ENCODE measurements around the gene IFNAR1. TPM values are rescaled to one million over a fixed set of nuclear protein-coding genes. Genes with fewer than 3 reads are reported as not detected.

The IFNAR1 gene
- total RNA-seq, 4 donors from 2014 or later: 10.3 to 30.7 (median 28.9) TPM

DNA sequence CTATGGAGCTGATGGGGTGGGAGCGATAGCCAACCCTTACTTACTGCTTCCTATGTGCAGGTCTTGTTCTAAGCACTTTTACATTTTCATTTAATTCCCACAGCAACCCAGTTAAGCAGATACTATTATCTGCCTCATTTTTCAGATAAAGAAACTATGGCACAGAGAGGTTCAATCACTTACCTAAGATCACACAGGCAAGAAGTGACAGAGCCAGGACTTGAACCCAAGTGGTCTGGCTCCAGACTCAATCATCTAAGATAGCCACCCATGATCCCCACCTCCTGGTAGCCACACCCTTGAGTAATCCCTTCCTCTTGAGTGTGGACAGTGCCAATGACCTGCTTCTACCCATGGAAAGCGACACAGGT is 23.2 kb upstream of the IFNAR1 start:
- no peaks in the 10 kb centered on the region for H3K27me3 ChIP-seq

DNA sequence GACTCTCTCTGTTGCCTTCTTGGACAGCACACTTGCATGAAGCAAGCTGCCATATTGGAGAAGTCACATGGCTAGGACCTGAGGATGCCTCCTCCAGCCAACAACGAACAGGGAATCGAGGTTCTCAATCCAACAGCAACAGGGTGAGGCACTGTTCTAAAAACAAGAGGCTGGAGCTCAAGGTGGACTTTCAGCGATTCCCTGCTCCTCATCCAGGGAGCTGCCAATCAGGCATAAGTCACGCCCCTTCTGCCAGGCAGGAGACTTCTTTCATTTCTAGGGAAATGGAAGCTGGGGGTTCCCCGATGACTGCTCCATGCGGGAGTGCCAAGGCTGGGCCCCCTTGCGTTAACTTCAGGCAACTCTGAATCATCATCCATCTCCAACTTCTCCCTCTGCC is 22.7 kb upstream of the IFNAR1 start:
- WGBS, 2 donors (ENCODE audit: low coverage in 1 of 2): 80 to 94% methylated on average over 1 to 7 of the region's 7 CpGs
- peaks cover 5 to 37% (median 17%) of the 10 kb centered on the region in 4 donors for H3K4me1 ChIP-seq
- intact Hi-C loops (cut with DNase I; ENCODE audit: low total_unique reads) (no loop called here), in situ Hi-C loops (cut with MboI; ENCODE audit: low pct_ligation_motif_present in 1 of 4, low pct_unique_long_range_greater_than_20kb in 1 of 4, low sequenced_read_pairs in 3 of 4) (no loop called here)
- H3K4me3 ChIP-seq: no peak overlapping the region
- H3K27ac ChIP-seq: peak overlapping the region; percentile 35 to 74 (median 65)
- no peaks in the 10 kb centered on the region for H3K27me3 ChIP-seq
- TF ChIP-seq POLR2A (IDR thresholded peaks at IDR 0.05): no peak
- TF ChIP-seq, protein P1, sequence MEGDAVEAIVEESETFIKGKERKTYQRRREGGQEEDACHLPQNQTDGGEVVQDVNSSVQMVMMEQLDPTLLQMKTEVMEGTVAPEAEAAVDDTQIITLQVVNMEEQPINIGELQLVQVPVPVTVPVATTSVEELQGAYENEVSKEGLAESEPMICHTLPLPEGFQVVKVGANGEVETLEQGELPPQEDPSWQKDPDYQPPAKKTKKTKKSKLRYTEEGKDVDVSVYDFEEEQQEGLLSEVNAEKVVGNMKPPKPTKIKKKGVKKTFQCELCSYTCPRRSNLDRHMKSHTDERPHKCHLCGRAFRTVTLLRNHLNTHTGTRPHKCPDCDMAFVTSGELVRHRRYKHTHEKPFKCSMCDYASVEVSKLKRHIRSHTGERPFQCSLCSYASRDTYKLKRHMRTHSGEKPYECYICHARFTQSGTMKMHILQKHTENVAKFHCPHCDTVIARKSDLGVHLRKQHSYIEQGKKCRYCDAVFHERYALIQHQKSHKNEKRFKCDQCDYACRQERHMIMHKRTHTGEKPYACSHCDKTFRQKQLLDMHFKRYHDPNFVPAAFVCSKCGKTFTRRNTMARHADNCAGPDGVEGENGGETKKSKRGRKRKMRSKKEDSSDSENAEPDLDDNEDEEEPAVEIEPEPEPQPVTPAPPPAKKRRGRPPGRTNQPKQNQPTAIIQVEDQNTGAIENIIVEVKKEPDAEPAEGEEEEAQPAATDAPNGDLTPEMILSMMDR (IDR thresholded peaks at IDR 0.05): no peak
- TF ChIP-seq POLR2AphosphoS5 (IDR thresholded peaks at IDR 0.05): no peak
- TF ChIP-seq EP300 (IDR thresholded peaks at IDR 0.05; ENCODE audit: low read depth): no peak
- DNase-seq: no peak
- H3K9me3 ChIP-seq: no peaks in the 10 kb centered on the region
- H3K36me3 ChIP-seq: peaks cover 0 to 3% (median 0%) of the 10 kb centered on the region in 4 donors

More for the DNA sequence above, 23.2 kb upstream of the IFNAR1 start:
- no peak for DNase-seq
- TF ChIP-seq POLR2A (IDR thresholded peaks at IDR 0.05): no peak
- TF ChIP-seq, protein P1 (IDR thresholded peaks at IDR 0.05): no peak
- TF ChIP-seq EP300 (IDR thresholded peaks at IDR 0.05; ENCODE audit: low read depth): no peak
- in situ Hi-C loops (cut with MboI; ENCODE audit: low pct_ligation_motif_present in 1 of 4, low pct_unique_long_range_greater_than_20kb in 1 of 4, low sequenced_read_pairs in 3 of 4): no loop called here
- no peak overlapping the region for H3K4me3 ChIP-seq
- H3K4me1 ChIP-seq: peaks cover 5 to 37% (median 17%) of the 10 kb centered on the region in 4 donors
- H3K9me3 ChIP-seq: no peaks in the 10 kb centered on the region
- peak overlapping the region; percentile 35 to 74 (median 65) for H3K27ac ChIP-seq
- H3K36me3 ChIP-seq: peaks cover 0 to 3% (median 0%) of the 10 kb centered on the region in 4 donors
- intact Hi-C loops (cut with DNase I; ENCODE audit: low total_unique reads): no loop called here
- WGBS, 2 donors (ENCODE audit: low coverage in 1 of 2): 60 to 78% methylated on average over 1 to 2 of the region's 2 CpGs

DNA sequence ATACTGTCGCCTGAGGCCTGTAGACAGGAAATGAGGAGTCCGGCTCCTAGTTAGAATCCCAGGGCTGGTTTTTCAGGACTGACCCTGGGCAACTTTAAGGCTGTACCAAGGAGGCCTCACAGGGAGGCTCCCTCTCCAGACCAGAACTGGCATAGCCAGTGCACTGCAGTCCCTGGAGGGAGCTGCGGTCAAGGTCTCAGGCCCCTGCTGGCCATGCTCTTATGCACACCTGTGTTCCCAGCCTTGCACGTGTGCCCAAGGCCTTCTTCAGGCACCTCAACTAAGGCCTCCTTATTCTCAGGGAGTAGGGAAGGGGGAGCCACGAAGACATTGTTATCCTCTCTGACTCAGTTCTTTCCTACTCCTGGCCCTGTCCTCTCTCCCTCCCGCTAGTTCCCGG is 22.0 kb upstream of the IFNAR1 start:
- Histone ChIP-seq H3K9me3 (no peaks in the 10 kb centered on the region), H3K27ac (no peak overlapping the region), H3K27me3 (no peaks in the 10 kb centered on the region), H3K4me3 (no peak overlapping the region), H3K4me1 (peaks cover 5 to 37% (median 17%) of the 10 kb centered on the region in 4 donors), H3K36me3 (no peaks in the 10 kb centered on the region)
- no peak for DNase-seq
- intact Hi-C loops (cut with DNase I; ENCODE audit: low total_unique reads): no loop called here
- in situ Hi-C loops (cut with MboI; ENCODE audit: low pct_ligation_motif_present in 1 of 4, low pct_unique_long_range_greater_than_20kb in 1 of 4, low sequenced_read_pairs in 3 of 4): no loop called here
- TF ChIP-seq POLR2A (IDR thresholded peaks at IDR 0.05) (no peak), POLR2AphosphoS5 (IDR thresholded peaks at IDR 0.05) (no peak), EP300 (IDR thresholded peaks at IDR 0.05; ENCODE audit: low read depth) (no peak)
- TF ChIP-seq, protein P1 (IDR thresholded peaks at IDR 0.05): no peak
- WGBS, 2 donors (ENCODE audit: low coverage in 1 of 2): 82 to 90% methylated on average over 3 to 7 of the region's 7 CpGs

DNA sequence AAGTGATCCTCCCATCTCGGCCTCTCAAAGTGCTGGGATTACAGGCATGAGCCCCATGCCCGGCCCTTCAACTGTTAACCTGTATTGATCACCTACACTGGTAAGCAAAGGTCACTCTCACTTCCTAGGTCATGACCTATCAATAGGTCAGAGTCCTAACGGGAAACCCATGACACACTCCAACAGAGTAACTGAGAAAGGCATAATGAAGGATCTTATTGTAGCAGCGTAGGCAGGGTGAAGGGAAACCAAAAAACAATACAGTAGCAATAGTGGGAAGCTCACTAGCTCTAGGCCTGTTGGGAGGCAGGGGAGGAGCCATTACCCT is 19.5 kb upstream of the IFNAR1 start:
- TF ChIP-seq POLR2A (IDR thresholded peaks at IDR 0.05): no peak
- TF ChIP-seq, protein P1 (IDR thresholded peaks at IDR 0.05): no peak
- no peak for TF ChIP-seq EP300 (IDR thresholded peaks at IDR 0.05; ENCODE audit: low read depth)
- no peak for TF ChIP-seq POLR2AphosphoS5 (IDR thresholded peaks at IDR 0.05)
- no peaks in the 10 kb centered on the region for H3K36me3 ChIP-seq
- peaks cover 5 to 19% (median 15%) of the 10 kb centered on the region in 4 donors for H3K4me1 ChIP-seq
- no peaks in the 10 kb centered on the region for H3K9me3 ChIP-seq
- no peak overlapping the region for H3K4me3 ChIP-seq
- no peaks in the 10 kb centered on the region for H3K27me3 ChIP-seq
- DNase-seq: no peak
- intact Hi-C loops (cut with DNase I; ENCODE audit: low total_unique reads) (no loop called here), in situ Hi-C loops (cut with MboI; ENCODE audit: low pct_ligation_motif_present in 1 of 4, low pct_unique_long_range_greater_than_20kb in 1 of 4, low sequenced_read_pairs in 3 of 4) (no loop called here)
- H3K27ac ChIP-seq: no peak overlapping the region
- 86 to 94% methylated on average over 1 to 4 of the region's 4 CpGs for WGBS, 2 donors (ENCODE audit: low coverage in 1 of 2)

All from transverse colon (tissue), 4 donors.